HG02588 (cell line): Measurements from ENCODE around the gene TMEM163.

Experiments used
- ATAC-seq: cut with Tn5 transposase; IDR thresholded peaks from one replicate; pipeline ENCODE4 v1.9.1; 2021; ENCODE audit warnings: mild to moderate bottlenecking, moderate library complexity; ENCODE audit not compliant: unreplicated experiment

Gene TMEM163

GRCh38 chr2:134694411-134694810 is 24.4 kb downstream of the TMEM163 start:
- no peak for ATAC-seq

GRCh38 chr2:134693359-134694330 is 25.2 kb downstream of the TMEM163 start:
- ATAC-seq, result no peak

GRCh38 chr2:134692499-134692898 is 26.3 kb downstream of the TMEM163 start:
- ATAC-seq, result peak; percentile 46

- ATAC-seq, result no peak
Observed at GRCh38 chr2:134690629-134691215, 28.1 kb downstream of the TMEM163 start.

- ATAC-seq, result no peak
Observed at GRCh38 chr2:134689315-134689714, 29.5 kb downstream of the TMEM163 start.

GRCh38 chr2:134685967-134686366 is 32.8 kb downstream of the TMEM163 start:
- no peak for ATAC-seq

GRCh38 chr2:134683561-134684112 is 35.2 kb downstream of the TMEM163 start:
- peak; percentile 63 for ATAC-seq

- no peak for ATAC-seq
Observed at GRCh38 chr2:134682726-134683125, 36.1 kb downstream of the TMEM163 start.

GRCh38 chr2:134681201-134681600 is 37.6 kb downstream of the TMEM163 start:
- no peak for ATAC-seq

GRCh38 chr2:134679745-134680144 is 39.1 kb downstream of the TMEM163 start:
- ATAC-seq, result no peak

GRCh38 chr2:134679294-134679693 is 39.5 kb downstream of the TMEM163 start:
- ATAC-seq, result no peak

- no peak for ATAC-seq
Observed at GRCh38 chr2:134677856-134678756, 40.7 kb downstream of the TMEM163 start.

- ATAC-seq, result no peak
Observed at GRCh38 chr2:134676960-134677359, 41.8 kb downstream of the TMEM163 start.

- no peak for ATAC-seq
Observed at GRCh38 chr2:134675314-134675713, 43.5 kb downstream of the TMEM163 start.

- ATAC-seq, result no peak
Observed at GRCh38 chr2:134674687-134675086, 44.1 kb downstream of the TMEM163 start.

- no peak for ATAC-seq
Observed at GRCh38 chr2:134671513-134671912, 47.3 kb downstream of the TMEM163 start.

- no peak for ATAC-seq
Observed at GRCh38 chr2:134670955-134671354, 47.8 kb downstream of the TMEM163 start.

- no peak for ATAC-seq
Observed at GRCh38 chr2:134669731-134670669, 48.8 kb downstream of the TMEM163 start.

- ATAC-seq, result no peak
Observed at GRCh38 chr2:134668821-134669220, 50.0 kb downstream of the TMEM163 start.

GRCh38 chr2:134667541-134667940 is 51.3 kb downstream of the TMEM163 start:
- ATAC-seq, result no peak
